C4-2B (cell line): ENCODE measurements around the gene CACNA1B.

Source experiments
- H3K27ac ChIP-seq: fragments of 450-650 bp; 2 replicates; pipeline ENCODE4 v1.5.1; 2017
- CTCF ChIP-seq: fragments of 450-650 bp; conservative IDR thresholded peaks from 2 replicates; pipeline ENCODE4 v1.5.1; 2017; ENCODE audit warnings: mild to moderate bottlenecking
- ZFX ChIP-seq: fragments of 450-650 bp; IDR thresholded peaks from 2 replicates; pipeline ENCODE4 v1.6.1; 2017

CACNA1B gene

GRCh38 chr9:137977571-137978261 is 100.1 kb downstream of the CACNA1B start:
- TF ChIP-seq ZFX (no peak), CTCF (no peak)

GRCh38 chr9:137978262-137978714 is 100.7 kb downstream of the CACNA1B start:
- H3K27ac ChIP-seq = no peak overlapping the region
- TF ChIP-seq ZFX (no peak), CTCF (no peak)

More at GRCh38 chr9:137977571-137978261, 100.1 kb downstream of the CACNA1B start:
- H3K27ac ChIP-seq = no peak overlapping the region

GRCh38 chr9:137982200-137982599 is 104.6 kb downstream of the CACNA1B start:
- H3K27ac ChIP-seq = no peak overlapping the region
- TF ChIP-seq CTCF = no peak
- TF ChIP-seq ZFX = no peak

- H3K27ac ChIP-seq = no peak overlapping the region
- TF ChIP-seq CTCF = no peak
- TF ChIP-seq ZFX = no peak
These were observed 106.4 kb downstream of the CACNA1B start for GRCh38 chr9:137984005-137984404.

GRCh38 chr9:137984520-137985257 is 107.1 kb downstream of the CACNA1B start:
- no peak for TF ChIP-seq ZFX
- TF ChIP-seq CTCF = no peak
- H3K27ac ChIP-seq = no peak overlapping the region

GRCh38 chr9:137985637-137986071 is 108.1 kb downstream of the CACNA1B start:
- TF ChIP-seq ZFX (no peak), CTCF (no peak)
- no peak overlapping the region for H3K27ac ChIP-seq
